Activated CD8-positive, alpha-beta memory T cell treated with anti-CD3 and anti-CD28 coated beads for 48 hours (primary cell): ENCODE measurements around the gene DEFB116.
"Not testable (repeated sequence)": the region's sequence is repeated elsewhere in the genome, so short reads cannot be mapped to it uniquely, and the experiment has no call there.

Source experiments
- DNase-seq, 3 experiments: peaks; one replicate each; pipeline ENCODE4 v3.0.0-alpha.2; 2020; ENCODE audit warnings: low read depth in 2 of 3, low spot score in 2 of 3

DEFB116 gene, protein sequence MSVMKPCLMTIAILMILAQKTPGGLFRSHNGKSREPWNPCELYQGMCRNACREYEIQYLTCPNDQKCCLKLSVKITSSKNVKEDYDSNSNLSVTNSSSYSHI

DNA sequence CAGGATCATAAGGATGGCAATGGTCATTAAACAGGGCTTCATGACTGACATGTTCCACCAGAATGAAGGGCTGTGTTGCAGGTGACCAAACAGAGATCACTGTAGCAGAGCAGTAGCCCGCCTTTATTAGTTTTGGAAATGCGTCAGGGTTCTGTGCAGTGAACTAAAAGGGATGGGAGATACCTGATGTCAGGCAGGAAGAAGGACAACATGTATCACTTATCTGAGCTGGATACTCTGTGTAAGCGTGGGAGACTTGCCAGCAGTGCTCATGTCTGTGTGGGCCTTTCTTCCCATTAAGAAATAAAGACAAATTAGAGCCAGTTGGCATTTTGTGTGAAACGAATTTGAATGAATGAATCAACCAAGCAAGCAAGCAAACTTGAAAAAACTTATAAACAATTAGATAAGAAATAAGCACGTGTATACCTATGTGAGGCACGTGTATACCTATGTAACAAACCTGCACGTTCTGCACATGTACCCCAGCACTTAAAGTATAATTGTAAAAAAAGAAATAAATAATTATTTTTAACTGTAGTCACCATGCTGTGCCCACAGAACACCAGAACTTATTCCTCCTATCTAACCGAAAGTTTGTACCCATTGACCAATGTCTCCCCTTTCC lies at the start of gene DEFB116:
Gene DEFB116 (minus strand): TSS at position 51 of the 628 bp plus-strand sequence. CDS start 0 bp downstream, at position 51.
- DNase-seq = no peak

DNA sequence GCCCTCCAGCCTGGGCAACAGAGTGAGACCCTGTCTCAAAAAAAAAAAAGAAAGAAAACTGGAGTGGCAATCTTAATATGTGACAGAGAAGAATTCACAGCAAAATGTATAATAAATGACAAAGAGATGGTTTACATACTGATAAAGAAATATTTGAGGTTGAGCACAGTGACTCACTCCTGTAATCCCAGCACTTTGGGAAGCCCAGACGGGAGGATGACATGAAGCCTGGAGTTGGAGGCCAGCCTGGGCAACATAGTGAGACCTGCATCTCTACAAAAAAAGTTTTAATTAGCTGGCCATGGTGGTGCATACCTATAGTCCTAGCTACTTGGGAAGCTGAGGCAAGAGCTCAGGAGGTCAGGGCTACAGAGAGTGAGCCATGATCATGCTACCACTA lies 47.6 kb upstream of the DEFB116 start:
- DNase-seq = no peak

DNA sequence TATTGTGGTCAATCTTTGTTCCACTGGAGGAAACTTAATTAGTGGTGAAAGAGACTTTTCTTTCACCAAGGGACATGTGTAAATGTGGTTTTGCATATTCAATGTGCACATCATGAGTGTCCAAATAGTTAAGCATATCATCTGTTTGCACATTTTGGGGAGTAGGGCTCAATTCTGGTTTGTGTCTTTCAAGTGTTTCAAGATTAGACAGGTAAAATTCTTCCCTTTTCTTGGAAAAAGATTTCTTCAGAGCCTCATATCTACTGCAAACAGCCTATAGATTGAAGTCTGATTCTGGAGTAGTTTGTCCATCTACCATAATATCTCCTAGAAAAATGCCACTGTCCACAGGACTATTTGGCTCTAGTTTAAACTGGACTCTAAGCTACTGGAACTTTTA lies 33.1 kb upstream of the DEFB116 start:
- DNase-seq = no peak

DNA sequence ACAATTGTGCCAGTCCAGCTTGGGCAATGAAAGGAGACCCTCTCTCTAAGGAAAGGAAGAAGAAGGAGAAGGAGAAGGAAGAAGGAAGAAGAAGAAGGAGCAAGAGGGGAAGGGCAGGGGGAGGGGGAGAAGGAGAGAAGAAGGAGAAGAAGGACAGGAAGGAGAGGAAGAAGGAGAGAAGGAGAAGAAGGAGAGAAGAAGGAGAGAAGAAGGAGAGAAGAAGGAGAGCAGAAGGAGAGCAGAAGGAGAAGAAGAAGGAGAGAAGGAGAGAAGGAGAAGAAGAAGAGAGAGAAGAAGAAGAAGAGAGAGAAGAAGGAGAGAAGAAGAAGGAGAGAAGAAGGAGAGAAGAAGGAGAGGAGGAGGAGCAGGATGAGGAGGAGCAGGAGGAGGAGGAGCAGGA lies 22.5 kb upstream of the DEFB116 start:
- DNase-seq = no peak

DNA sequence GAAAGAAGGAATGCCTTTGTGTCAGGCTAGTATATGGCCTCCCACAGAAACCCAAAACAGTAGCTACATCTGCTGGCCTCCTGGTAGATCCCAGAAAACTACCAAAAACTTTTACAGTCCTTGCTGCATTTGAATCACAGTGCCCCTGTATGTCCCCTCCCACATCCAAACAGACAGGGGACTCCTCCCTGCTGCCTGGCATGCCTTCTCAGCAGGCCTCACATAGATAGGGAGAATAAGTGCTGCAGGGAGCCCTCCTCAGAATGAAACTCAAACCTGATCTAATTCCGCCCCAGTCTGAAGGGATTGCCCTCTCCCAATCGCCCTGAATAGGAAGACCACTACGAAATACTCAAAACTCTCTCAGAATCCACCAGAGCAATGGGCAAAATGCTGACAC lies 14.1 kb upstream of the DEFB116 start:
- no peak for DNase-seq

DNA sequence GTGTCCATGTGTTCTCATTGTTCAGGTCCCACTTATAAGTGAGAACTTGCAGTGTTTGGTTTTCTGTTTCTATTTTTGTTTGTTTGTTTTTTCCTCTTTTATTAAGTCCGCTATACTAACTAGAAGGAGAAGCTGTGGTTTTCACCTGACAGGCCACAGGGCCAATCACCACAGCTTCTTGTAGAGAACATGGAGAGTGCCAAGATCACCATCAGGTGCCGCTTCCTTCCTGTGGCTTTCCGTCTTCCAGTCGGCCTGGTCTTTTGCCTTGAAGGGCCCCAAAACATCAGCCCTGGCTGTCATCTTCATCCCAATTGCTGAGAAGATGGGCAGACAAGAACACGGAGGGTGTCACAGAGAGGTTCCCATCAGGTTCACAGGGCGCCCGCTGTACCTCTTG lies 23.4 kb downstream of the DEFB116 start:
- not testable (repeated sequence) for DNase-seq

DNA sequence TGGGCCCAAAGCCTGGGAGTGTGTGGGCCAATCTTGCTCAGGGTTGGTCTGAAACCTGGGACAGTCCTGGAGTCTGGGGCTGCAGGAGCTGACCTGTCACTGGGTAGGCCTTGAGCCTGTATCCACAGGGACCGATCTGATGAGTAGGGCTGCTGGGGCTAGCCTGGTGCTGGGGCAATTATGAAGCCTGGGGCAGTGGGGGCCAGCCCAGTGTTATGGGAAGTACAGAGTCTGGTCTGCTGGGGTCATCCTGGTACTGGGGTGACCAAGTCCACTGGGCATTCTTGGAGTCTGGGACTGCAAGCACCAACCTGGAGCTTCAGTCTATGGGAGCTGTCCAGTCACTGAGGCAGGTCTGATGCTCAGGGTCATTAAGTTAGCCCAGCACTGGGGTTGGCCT lies 30.2 kb downstream of the DEFB116 start:
- no peak for DNase-seq

DNA sequence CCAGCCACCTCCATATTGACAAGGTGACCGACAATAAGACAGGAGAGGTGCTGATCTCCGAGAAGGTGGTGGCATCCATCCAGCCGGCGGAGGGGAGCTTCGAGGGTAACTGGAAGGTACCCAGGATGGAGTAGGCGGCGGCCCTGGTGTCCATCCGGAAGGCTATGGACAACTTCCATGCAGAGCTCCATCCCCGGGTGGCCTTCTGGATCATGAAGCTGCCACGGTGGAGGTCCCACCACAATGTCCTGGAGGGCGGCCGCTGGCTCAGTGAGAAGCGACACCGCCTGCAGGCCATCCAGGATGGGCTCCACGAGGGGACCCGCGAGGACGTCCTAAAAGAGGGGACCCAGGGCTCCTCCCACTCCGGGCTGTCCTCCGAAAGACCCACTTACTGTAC lies 33.9 kb downstream of the DEFB116 start:
- no peak for DNase-seq

DNA sequence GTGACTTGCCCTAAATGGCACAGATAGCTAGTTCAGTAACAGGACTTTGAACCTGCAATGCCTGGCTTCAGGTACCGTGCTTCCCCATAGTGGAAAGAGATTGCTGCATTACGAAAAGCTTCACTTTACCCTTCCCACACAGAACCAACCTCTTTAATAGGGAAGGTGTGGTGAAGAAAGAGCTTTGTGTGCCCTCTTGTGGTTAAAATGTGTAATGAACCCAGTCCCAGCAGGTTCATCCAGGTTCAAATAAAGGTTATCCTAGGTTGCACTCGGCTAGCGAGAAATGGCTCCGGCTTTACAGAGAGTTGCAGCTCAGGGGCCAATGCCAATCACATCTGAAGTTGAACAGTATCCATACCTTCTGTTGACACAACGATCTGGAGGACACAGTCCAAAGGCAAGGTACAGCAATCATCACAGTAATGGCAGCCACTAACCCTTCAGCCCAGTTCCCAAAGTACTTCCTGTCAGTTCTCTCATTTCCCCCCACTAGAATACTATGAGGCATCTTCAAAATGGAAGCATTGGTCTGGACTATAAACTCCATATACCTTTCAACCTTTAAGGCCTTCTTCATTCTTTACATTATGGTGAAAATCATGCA lies 48.0 kb downstream of the DEFB116 start:
- DNase-seq = no peak

DNA sequence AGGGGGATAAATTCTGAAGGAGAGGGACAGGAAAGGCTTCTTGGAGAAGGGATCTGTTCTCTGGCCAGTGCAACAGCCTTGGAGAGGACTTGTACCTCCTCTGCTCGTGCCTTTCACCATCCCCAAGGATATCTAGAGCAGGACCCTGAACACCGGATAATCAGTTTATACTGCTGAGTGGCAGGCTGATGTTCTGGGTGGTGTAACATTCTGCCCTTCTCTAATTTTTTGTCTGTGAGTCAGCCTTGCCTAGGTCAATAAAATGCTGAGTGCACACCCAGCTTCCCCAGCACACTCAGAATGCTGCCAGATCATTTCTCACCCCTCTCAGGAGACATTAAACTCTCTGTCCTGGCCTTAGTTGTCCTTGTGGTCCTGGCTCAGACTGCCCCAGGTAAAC lies 51.0 kb downstream of the DEFB116 start, which contains the start of gene DEFB115:
Gene DEFB115 (plus strand): TSS at position 301 of the 400 bp plus-strand sequence. CDS start 0 bp downstream, at position 301.
- no peak for DNase-seq

DNA sequence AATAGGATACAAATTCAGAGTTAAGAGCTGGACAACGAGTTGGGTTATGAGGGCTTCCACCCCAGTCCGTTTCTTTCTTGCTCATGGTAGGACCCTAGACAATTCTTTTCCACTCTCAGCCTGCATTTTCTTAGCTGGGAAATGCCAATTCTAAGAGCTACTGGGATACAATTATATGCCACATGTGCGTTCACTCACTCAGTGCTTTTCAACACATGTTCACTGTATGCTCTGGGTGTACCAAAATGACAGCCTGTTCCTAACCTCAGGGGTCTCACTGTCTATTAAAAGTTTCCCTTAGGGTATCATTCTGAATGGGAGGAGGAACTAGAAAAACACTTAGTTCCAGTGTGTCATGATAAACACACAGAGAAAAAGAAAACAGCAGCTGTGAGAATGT lies 51.4 kb downstream of the DEFB116 start:
- no peak for DNase-seq
